CD4-positive, alpha-beta T cell treated with Interleukin-1 beta for 1 hour (primary cell): ENCODE results near the gene SPHK2.
A peak's percentile ranks its signal among the peaks of the same experiment; 100 is the strongest.
"Not testable (repeated sequence)": the region's sequence is repeated elsewhere in the genome, so short reads cannot be mapped to it uniquely, and the experiment has no call there.

Experiments used
- DNase-seq, 2 donors: peaks; one replicate each; pipeline ENCODE4 v3.0.0-alpha.2; 2020 to 2022

Gene SPHK2

GRCh38 chr19:48637948-48638830 lies 18.9 kb downstream of the SPHK2 start:
- peak; percentile 92 to 94 for DNase-seq

GRCh38 chr19:48638831-48639381 lies 19.6 kb downstream of the SPHK2 start:
- DNase-seq = no peak

GRCh38 chr19:48639483-48640375 lies 20.4 kb downstream of the SPHK2 start:
- peak; percentile 45 to 51 for DNase-seq

GRCh38 chr19:48641850-48642249 lies 22.5 kb downstream of the SPHK2 start:
- DNase-seq = no peak

GRCh38 chr19:48642862-48643261 lies 23.6 kb downstream of the SPHK2 start:
- DNase-seq = no peak

- DNase-seq = no peak
Measured at GRCh38 chr19:48644355-48644754, 25.0 kb downstream of the SPHK2 start.

- peak; percentile 80 to 81 for DNase-seq
Measured at GRCh38 chr19:48644839-48645619, 25.7 kb downstream of the SPHK2 start.

GRCh38 chr19:48645620-48646000 lies 26.3 kb downstream of the SPHK2 start:
- no peak for DNase-seq

- DNase-seq = peak; percentile 92 to 95
Measured at GRCh38 chr19:48646001-48646721, 26.9 kb downstream of the SPHK2 start, which contains the start of gene CA11. TSS of gene CA11 (minus strand) at chr19:48646187. CDS start at chr19:48645632, 555 bp downstream.

- no peak for DNase-seq
Measured at GRCh38 chr19:48646722-48647216, 27.5 kb downstream of the SPHK2 start.

- DNase-seq = no peak
Measured at GRCh38 chr19:48648134-48648533, 28.8 kb downstream of the SPHK2 start.

- DNase-seq = no peak
Measured at GRCh38 chr19:48650974-48651682, 31.8 kb downstream of the SPHK2 start.

GRCh38 chr19:48651683-48652048 lies 32.4 kb downstream of the SPHK2 start:
- no peak for DNase-seq

GRCh38 chr19:48654299-48655059 lies 35.2 kb downstream of the SPHK2 start:
- DNase-seq = no peak

- DNase-seq = no peak
Measured at GRCh38 chr19:48656840-48657474, 37.7 kb downstream of the SPHK2 start.

GRCh38 chr19:48657828-48658227 lies 38.5 kb downstream of the SPHK2 start:
- DNase-seq = not testable (repeated sequence)

- DNase-seq = no peak
Measured at GRCh38 chr19:48658483-48658882, 39.2 kb downstream of the SPHK2 start.

GRCh38 chr19:48659768-48660167 lies 40.5 kb downstream of the SPHK2 start:
- DNase-seq = peak; percentile 25 to 34

- peak; percentile 87 to 90 for DNase-seq
Measured at GRCh38 chr19:48660852-48661710, 41.8 kb downstream of the SPHK2 start.
